Measurements from ENCODE around the gene EPC1.

GRCh38 chr10:32349199-32349585, 2.2 kb upstream of the EPC1 start:
- TF ChIP-seq CBX8 (IDR thresholded peaks at IDR 0.05) (no peak), EP300 (IDR thresholded peaks at IDR 0.05) (no peak), MAX (IDR thresholded peaks at IDR 0.05) (no peak), CTCF (IDR thresholded peaks at IDR 0.05) (no peak), POLR2A (IDR thresholded peaks at IDR 0.05; ENCODE audit: low read length) (no peak), KDM5A (IDR thresholded peaks at IDR 0.05) (no peak), NFE2L2 (conservative IDR thresholded peaks at IDR 0.05; ENCODE audit: low read length) (no peak), CBX2 (IDR thresholded peaks at IDR 0.05; ENCODE audit: borderline replicate concordance, low read depth) (no peak), MAFK (IDR thresholded peaks at IDR 0.05; ENCODE audit: partially characterized antibody) (no peak)
- TF ChIP-seq, protein P1, sequence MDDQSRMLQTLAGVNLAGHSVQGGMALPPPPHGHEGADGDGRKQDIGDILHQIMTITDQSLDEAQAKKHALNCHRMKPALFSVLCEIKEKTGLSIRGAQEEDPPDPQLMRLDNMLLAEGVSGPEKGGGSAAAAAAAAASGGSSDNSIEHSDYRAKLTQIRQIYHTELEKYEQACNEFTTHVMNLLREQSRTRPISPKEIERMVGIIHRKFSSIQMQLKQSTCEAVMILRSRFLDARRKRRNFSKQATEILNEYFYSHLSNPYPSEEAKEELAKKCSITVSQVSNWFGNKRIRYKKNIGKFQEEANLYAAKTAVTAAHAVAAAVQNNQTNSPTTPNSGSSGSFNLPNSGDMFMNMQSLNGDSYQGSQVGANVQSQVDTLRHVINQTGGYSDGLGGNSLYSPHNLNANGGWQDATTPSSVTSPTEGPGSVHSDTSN (IDR thresholded peaks at IDR 0.05): no peak

Data from A549 (cell line).